Nephron progenitor cell (in vitro differentiated cells): ENCODE results near the gene WDR89.
"Not testable (repeated sequence)": the region's sequence is repeated elsewhere in the genome, so short reads cannot be mapped to it uniquely, and the experiment has no call there.

Experiments
- DNase-seq: peaks from one replicate; pipeline ENCODE4 v3.0.0; 2021
- H3K27ac Mint-ChIP-seq: 2 replicates; pipeline ENCODE4 v1.8.0; 2021; ENCODE audit warnings: mild to moderate bottlenecking, moderate library complexity, mixed read lengths
- H3K27me3 Mint-ChIP-seq: 2 replicates; pipeline ENCODE4 v1.8.0; 2021; ENCODE audit warnings: mild to moderate bottlenecking, low read depth, mixed read lengths; ENCODE audit not compliant: poor library complexity
- H3K36me3 Mint-ChIP-seq: 2 replicates; pipeline ENCODE4 v1.8.0; 2021; ENCODE audit warnings: low read depth, mixed read lengths
- H3K4me1 Mint-ChIP-seq: 2 replicates; pipeline ENCODE4 v1.8.0; 2021; ENCODE audit warnings: mixed read lengths
- H3K4me3 Mint-ChIP-seq: 2 replicates; pipeline ENCODE4 v1.8.0; 2021; ENCODE audit warnings: mild to moderate bottlenecking, moderate library complexity, mixed read lengths
- H3K9me3 Mint-ChIP-seq: 2 replicates; pipeline ENCODE4 v1.8.0; 2021; ENCODE audit warnings: mild to moderate bottlenecking, moderate library complexity, mixed read lengths
- CTCF ChIP-seq: fragments of 200-600 bp; sonication (generic); IDR thresholded peaks from 2 replicates; pipeline ENCODE4 v1.5.0; 2021; ENCODE audit warnings: antibody characterized with exemption

WDR89 gene

DNA sequence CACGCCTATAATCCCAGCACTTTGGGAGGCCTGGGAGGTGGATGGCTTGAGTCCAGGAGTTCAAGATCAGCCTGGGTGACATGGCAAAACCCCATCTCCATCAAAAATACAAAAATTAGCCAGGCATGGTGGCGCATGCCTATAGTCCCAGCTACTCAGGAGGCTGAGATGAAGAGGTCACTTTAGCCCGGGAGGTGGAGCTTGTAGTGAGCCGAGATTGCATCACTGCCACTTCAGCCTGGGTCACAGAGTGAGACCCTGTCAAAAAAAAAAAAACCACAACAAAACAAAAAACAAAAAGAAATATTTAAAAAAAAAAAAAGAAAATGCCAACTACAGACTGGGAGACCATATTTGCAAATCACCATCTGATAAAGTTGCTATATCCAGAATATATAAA is 17.5 kb downstream of the WDR89 start:
- Mint-ChIP-seq H3K4me1 (peaks cover 5% of the 10 kb centered on the region), H3K4me3 (no peak overlapping the region), H3K36me3 (peaks cover 53% of the 10 kb centered on the region), H3K27me3 (no peaks in the 10 kb centered on the region), H3K9me3 (no peaks in the 10 kb centered on the region), H3K27ac (no peak overlapping the region)
- no peak for DNase-seq
- no peak for TF ChIP-seq CTCF

DNA sequence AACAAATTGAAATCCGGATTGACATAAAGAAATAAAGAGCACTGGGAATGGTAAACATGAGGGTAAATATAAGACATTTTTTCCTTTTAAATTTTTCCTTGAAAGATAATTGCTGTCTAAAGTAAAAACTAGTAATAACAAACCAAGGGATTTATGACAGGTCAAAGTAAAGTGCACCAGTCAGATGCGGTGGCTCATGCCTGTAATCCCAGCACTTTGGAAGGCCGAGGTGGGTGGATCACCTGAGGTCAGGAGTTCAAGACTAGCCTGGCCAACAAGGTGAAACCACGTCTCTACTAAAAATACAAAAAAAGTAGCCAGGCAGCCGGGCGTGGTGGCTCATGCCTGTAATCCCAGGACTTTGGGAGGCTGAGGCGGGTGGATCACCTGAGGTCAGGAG is 19.7 kb downstream of the WDR89 start:
- H3K9me3 Mint-ChIP-seq, H3K4me1 Mint-ChIP-seq, H3K27me3 Mint-ChIP-seq, DNase-seq, H3K4me3 Mint-ChIP-seq: not testable (repeated sequence)
- peak overlapping the region; percentile 95 for H3K27ac Mint-ChIP-seq
- peaks cover 48% of the 10 kb centered on the region for H3K36me3 Mint-ChIP-seq

DNA sequence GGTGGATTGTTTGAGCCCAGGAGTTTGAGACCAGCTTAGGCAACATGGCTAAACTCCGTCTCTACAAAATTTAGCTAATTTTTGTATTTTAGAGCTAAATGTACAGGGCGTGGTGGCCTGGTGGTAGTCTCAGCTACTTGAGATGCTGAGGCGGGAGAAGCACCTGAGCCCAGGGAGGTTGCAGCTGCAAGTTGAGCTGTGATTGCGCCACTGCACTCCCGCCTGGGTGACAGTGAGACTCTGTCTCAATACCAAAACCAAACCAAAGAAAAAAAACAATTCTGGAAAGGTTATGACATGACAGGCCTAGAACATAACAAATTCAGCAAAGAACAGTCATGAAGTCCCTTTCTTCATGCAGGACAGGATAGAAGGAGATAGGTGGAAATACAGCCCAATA is 25.7 kb downstream of the WDR89 start:
- H3K36me3 Mint-ChIP-seq, result peaks cover 59% of the 10 kb centered on the region
- DNase-seq, result no peak
- H3K27ac Mint-ChIP-seq, result no peak overlapping the region
- no peaks in the 10 kb centered on the region for H3K27me3 Mint-ChIP-seq
- TF ChIP-seq CTCF, result no peak
- H3K4me3 Mint-ChIP-seq, result no peak overlapping the region
- H3K9me3 Mint-ChIP-seq, result no peaks in the 10 kb centered on the region
- H3K4me1 Mint-ChIP-seq, result peaks cover 11% of the 10 kb centered on the region

GRCh38 chr14:63614679-63615363 is 26.9 kb downstream of the WDR89 start:
- no peak for DNase-seq
- peaks cover 11% of the 10 kb centered on the region for H3K4me1 Mint-ChIP-seq
- H3K27me3 Mint-ChIP-seq, result no peaks in the 10 kb centered on the region
- H3K36me3 Mint-ChIP-seq, result peaks cover 60% of the 10 kb centered on the region
- no peak overlapping the region for H3K4me3 Mint-ChIP-seq
- no peaks in the 10 kb centered on the region for H3K9me3 Mint-ChIP-seq
- H3K27ac Mint-ChIP-seq, result peak overlapping the region; percentile 68
- TF ChIP-seq CTCF, result no peak

DNA sequence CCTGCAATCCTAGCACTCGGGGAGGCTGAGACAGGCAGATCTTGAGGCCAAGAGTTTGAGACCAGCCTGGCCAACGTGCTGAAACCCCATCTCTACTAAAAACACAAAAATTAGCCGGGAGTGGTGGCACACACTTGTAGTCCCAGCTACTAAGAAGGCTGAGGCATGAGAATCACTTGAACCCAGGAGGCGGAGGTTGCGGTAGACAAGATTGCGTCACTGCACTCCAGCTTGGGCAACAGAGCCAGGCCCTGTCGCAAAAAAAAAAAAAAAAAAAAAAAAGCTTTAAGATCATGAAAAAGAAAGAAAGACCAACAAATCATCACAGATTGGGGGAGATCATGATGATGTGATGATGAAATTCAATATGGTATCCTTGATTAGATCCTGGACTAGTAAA is 30.6 kb downstream of the WDR89 start:
- no peaks in the 10 kb centered on the region for H3K27me3 Mint-ChIP-seq
- no peak for TF ChIP-seq CTCF
- DNase-seq, result no peak
- H3K4me1 Mint-ChIP-seq, result peaks cover 2% of the 10 kb centered on the region
- H3K27ac Mint-ChIP-seq, result no peak overlapping the region
- no peaks in the 10 kb centered on the region for H3K9me3 Mint-ChIP-seq
- H3K4me3 Mint-ChIP-seq, result no peak overlapping the region
- peaks cover 57% of the 10 kb centered on the region for H3K36me3 Mint-ChIP-seq

GRCh38 chr14:63605041-63605532 is 36.6 kb downstream of the WDR89 start:
- H3K9me3 Mint-ChIP-seq, result peaks cover 10% of the 10 kb centered on the region
- no peak overlapping the region for H3K27ac Mint-ChIP-seq
- peaks cover 58% of the 10 kb centered on the region for H3K36me3 Mint-ChIP-seq
- no peak overlapping the region for H3K4me3 Mint-ChIP-seq
- no peak for TF ChIP-seq CTCF
- no peaks in the 10 kb centered on the region for H3K4me1 Mint-ChIP-seq
- no peak for DNase-seq
- no peaks in the 10 kb centered on the region for H3K27me3 Mint-ChIP-seq
